OCI-LY1 (cell line): Measurements from ENCODE around the gene WDR35.

Experiments
- CTCF ChIP-seq: fragments of 200-600 bp; sonication (generic), shearing (Covaris generic); IDR thresholded peaks from 2 replicates; pipeline ENCODE4 v1.5.1; 2017; ENCODE audit warnings: mild to moderate bottlenecking, antibody characterized with exemption, low read length, moderate library complexity, mixed read lengths
- EZH2 ChIP-seq: fragments of 200-600 bp; sonication (generic), shearing (Covaris generic); IDR thresholded peaks from 2 replicates; pipeline ENCODE4 v1.8.0; 2017; ENCODE audit warnings: borderline replicate concordance, mixed run types, mild to moderate bottlenecking, antibody characterized with exemption, low read length, moderate library complexity, mixed read lengths

GRCh38 chr2:19876751-19877150 is 113.2 kb downstream of the WDR35 start:
- no peak for TF ChIP-seq EZH2
- no peak for TF ChIP-seq CTCF
